NCI-H2196 (cell line): ENCODE measurements around the gene AJM1.

Experiments
- DNase-seq: peaks from one replicate; lab custom pipeline; 2025; ENCODE audit not compliant: unreplicated experiment; lab: John Stamatoyannopoulos, UW

AJM1 gene

DNA sequence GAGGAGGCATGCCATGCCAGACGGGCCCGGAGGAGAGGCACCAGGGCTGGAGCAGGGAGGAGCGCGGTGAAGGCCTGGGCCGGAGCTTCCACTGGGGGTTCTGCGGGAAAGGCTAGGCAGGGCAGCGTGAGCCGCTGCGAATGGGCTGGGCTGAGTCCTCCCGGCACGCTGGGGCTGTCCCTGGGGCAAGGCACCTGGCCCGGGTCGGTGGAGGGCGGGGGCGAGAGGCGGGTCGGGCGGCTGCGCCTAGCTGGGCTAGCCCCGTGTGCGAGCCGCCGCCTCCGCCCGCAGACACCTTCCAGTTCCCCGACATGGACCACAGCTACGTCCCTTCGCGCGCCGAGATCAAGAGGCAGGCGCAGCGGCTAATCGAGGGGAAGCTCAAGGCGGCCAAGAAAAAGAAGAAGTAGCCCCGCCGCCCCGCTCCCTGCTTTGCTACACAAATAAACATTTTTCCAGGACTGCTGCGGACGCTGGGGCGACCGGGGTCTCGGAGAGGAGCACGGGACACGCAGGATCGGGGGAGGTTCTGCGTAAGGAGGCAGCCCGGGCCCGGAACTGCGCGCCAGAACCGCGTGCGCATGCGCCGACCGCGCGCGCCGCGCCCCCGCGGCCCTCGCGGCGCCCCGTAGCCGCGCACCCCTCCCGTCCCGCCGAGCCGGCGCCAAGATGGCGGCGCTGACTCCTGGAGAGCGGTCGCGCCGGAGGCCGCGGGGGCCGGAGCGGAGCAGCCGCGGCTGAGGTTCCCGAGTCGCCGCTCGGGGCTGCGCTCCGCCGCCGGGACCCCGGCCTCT, 34.8 kb upstream of the AJM1 start, which contains the start of gene RABL6:
RABL6 (plus strand) TSS at position 668 of the 794 bp plus-strand sequence. CDS start 249 bp downstream, outside the sequence.
- DNase-seq, result peak; percentile 82

DNA sequence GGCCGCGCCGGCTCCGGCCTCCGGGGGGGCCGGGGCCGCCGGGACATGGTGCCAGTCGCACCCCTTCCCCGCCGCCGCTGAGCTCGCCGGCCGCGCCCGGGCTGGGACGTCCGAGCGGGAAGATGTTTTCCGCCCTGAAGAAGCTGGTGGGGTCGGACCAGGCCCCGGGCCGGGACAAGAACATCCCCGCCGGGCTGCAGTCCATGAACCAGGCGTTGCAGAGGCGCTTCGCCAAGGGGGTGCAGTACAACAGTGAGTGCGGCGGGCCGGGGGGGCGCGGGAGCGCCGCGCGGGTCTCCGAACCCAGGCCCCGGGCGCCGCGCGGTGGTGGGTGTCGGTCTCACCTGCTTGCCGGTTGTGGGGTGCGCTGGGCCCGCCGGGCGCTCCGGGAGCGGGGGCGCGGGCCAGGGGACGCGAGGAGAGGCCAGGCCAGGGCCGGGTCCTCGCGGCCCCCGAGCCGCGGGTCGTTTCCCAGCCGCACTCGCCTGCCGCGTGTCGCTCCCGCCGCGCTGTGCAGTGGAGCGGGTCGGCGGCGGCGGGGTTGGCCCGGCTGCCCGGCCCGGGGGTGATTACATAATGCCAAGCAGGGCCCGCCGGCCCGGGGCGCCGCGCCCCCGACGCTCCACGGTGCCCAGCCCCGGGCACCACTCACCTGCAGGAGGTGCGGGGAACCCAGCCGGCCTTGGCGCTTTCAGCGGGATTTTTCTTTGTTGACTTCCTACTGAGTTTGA, 34.0 kb upstream of the AJM1 start:
- DNase-seq, result no peak

DNA sequence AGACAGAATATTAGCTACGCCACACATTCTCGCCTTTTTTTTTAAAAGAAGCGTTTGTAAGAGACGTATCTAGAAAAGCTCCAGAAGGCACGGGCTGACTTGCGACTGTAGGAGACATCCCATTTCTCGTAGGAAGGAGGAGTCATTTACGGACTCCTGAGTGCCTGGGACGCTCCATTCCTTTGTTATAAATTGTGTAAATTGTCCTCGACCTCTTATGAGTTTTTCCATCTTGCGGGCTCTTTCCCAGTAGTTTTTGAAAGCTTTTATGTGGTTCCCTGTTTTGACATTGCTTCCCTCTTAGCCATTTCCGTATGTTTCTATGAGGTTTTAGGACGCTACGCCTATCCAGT, 33.5 kb upstream of the AJM1 start:
- DNase-seq, result no peak

DNA sequence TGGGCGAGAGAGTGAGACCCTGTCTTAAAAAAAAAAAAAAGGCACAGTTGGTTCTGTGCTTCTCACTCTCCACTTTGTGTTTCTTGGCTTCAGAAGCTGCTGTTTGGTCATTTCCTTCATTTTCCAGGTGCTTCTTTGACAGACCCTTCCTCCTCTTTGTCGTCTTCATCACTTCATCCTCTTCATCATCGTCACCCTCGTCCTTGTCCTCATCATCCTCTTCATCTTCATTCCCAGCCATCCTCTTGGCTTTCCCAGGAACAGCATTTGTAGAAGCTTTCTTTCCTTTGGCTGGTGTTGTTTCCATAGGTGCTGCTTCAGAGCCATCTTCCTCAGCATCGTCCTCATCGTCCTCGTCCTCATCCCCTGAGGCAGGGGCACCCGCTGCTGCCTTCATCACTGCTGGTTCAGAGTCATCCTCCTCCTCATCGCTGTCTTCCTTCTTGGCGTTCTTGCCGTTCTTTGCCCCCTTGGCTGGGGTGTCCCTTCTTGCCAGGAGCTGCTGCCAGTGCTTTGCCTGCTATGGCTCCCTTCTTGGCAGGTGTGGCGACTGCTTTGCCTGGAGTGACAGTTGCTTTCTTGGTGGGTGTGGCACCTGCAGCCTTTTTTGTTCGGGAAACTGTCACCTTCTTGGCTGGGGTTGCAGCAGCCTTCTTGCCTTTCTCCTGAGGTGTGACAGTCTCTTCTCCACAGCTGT, 27.4 kb upstream of the AJM1 start:
- DNase-seq, result no peak

DNA sequence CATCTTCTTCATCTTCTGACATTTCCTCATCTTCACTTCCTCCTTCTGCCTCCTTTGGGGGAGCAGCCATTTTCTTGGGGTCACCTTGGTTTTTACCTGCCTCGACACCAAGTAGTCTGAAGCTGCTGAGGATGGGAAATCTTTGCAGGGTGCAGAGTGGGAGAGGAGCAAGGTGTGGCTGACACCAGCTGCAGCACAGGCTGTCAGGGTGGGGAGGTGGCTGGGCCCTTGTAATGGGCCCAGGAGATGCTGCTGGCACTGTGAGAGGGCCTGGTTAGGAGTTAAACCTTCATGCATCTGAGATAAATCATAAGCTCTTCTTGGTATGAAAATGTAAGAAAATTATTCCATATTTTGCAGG, 26.9 kb upstream of the AJM1 start:
- no peak for DNase-seq

DNA sequence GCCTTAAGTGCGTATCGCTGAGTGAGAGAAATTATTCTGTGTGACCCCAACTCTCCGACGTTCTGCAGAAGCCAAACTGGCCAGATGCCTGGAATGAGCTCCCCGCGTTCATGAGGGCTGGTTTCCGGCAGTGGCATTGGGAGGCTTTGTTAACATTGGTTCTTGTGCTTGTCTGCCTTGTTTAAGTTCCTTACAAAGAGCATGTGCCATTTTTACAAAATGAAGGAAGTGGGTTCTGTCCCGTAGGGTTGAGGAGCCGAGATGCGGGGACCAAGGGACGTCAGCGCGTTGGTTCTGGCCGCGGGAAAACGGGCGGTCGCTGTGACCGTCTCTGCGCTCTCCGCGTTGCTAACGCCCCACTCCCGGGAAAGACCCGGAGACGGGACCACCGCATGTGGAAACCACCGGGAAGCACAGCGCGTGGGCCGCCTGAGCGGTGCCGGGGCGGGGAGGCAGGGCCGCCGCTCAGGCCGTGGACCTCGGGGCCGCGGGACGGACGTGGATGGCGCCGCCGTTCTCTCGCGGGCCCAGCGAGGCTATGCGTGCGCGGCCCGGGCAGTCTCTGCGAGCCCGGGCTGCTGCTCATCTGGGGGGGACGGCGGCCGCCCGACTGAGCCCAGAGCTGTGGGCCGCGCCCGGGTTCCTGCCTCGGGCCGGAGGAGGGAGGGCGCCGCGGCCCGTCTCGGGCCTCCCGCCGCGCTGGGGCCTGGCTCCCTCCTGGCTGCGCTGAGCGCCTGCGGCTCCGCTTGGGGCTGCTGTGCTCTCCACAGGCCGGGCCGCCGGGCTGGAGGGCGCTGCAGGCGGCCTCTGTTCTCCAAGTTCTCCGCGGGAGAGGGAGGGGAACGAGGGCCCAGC, 21.1 kb upstream of the AJM1 start:
- DNase-seq, result no peak

DNA sequence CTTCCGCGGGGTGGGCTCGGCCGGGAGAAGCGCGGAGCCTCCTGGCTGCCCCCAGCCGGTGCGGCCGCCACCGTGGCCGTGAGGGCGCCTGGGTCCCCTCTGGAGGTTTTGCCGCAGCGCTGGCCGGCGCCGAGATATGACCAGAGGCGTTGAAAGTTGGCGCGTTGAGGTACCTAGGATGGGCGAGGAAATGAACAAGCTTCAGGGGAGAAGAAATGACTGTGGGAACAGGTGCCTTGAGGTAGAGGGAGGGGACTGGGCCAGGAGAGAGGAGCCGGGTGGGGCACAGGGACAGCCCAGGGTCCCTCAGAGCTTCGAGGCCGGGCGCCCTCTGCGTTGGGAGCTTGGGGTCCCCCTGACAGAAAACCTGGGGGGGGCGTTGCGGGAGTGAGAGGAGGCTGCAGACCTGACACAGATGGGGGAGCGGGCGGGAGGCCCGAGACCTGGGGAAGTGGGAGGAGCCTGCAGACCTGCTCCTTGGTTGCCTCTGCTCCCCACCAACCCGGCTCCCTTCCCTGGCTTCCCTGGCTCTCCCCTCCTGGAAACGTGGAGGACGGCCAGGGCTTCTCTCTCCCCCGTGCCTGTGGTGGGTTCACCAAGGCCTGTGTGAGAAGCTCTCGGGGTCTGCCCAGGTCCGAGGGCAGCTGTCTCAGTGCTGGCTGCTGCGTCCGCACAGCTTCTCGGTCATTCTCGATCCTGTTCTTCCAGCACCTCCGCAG, 20.3 kb upstream of the AJM1 start:
- no peak for DNase-seq

DNA sequence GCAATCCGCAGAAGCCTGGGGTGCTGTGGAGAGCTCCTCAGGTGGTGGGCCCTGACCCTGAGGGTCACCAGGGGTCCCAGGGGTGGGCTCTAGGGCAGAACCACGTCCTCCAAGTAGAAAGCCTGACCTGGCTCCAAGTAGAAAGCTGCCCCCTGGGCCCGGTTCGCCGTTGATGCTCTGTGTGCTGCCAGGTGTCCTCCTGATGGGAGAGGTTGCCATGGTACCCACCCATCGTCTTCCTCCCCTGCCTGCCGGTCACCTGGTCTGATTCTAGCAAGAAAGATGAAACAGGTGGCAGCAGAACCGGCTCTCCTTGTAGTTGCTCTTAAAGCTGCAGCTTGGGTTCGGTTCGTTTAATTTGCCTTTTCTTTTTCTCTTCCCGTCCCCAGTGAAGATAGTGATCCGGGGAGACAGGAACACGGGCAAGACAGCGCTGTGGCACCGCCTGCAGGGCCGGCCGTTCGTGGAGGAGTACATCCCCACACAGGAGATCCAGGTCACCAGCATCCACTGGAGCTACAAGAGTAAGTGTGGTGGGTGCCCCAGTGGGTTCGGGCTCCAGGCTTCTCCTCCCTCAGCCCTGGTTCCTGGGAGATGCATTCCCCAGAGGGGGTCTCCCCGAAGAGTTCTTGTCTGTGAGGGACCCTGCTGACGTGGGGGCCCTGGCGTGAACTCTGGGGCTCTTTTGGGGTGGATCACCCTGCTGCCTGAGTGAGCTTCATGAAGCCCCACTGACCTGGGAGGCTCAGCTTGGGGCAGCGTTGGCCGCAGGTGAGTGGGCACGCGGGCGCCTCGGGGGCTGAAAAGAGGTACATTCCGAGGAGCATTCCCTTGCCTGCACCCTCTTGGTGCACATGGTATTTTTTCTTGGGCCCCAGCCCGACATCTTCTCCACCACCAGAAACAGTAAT, 18.9 kb upstream of the AJM1 start:
- DNase-seq, result no peak

DNA sequence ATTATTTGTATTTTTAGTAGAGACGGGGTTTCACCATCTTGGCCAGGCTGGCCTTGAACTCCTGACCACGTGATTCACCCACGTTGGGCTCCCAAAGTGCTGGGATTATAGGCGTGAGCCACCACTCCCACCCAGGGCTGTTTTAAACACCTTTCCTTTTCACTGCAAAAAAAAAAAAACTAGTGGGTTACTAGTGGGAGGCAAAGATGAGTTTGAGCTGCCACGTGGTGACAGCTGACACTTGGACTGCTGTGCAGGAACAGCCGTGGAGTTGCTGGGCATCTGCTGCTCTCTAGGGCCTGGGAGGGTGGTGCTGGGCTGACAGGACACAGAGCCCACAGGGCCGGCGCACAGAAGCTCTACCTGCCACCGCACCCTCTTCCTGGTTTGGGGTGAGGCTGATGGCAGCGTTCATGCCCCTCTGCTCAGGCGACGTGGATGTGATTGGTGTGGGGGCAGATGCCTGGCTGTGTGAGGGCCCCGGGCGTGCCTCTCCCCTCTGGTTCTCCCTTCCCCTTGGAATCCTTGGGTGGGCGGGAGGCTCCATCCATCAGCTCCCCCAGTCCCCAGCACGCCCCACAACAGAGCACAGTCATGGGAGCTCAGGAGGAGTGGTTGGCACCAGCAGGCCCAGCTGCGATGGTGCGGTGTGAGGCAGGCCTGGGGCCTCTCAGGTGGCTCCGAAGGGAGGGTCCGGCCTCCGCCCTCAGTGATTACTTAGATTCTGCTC, 17.6 kb upstream of the AJM1 start:
- DNase-seq, result no peak

DNA sequence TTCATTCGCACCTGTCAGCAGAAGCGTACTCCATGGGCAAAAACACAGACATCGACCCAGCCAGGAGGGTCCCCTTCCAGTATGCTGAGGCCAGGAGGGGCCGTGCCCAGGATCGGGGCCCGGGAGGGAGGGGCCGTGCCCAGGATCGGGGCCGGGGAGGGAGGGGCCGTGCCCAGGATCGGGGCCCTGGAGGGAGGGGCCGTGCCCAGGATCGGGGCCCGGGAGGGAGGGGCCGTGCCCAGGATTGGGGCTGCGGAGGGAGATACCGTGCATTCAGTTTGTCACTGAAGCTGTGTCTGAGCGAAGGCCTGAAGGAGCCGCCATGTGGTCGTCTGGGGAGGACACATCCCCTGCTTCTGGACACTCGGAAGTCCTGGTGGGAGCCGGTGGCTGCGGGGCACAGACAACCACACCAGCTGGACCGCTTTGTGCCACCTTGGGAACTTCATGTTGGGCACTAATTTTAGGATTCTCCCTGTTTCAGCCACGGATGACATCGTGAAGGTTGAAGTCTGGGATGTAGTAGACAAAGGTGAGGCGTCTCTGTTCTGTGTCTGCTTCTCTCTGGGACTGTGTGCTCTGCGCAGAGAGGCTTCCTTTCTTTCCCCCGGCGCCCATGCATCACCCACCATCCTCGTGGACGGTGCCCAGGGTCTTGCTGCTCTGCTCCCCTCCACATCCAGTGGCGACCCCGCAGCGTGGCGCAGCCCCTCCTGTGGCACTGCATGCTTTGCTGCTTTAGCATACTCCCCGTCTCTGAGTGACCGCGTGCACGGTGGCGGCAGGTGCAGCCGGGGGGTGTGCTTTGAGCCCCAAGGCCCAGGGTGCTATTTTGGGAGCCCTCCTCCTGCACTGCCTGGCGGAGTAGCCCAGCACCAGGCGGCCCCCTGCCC, 16.7 kb upstream of the AJM1 start:
- no peak for DNase-seq

DNA sequence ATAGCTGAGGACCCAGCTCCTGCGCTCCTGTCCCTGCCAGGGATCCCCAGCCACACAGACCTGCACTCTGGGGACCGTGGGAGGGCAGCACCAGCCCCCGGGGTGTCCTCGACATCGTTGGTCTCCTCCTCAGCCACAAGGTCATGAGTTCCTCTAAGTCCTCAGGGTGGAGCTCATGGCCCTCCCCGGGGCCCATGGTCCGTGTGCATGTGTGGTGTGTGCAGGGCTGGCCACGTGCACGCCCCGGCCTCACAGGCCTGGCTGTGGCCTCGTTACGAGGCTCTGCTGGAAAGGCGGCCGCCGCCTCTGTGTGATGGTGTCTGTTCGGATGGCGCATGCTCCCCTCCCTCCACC, 16.1 kb upstream of the AJM1 start:
- DNase-seq, result no peak

DNA sequence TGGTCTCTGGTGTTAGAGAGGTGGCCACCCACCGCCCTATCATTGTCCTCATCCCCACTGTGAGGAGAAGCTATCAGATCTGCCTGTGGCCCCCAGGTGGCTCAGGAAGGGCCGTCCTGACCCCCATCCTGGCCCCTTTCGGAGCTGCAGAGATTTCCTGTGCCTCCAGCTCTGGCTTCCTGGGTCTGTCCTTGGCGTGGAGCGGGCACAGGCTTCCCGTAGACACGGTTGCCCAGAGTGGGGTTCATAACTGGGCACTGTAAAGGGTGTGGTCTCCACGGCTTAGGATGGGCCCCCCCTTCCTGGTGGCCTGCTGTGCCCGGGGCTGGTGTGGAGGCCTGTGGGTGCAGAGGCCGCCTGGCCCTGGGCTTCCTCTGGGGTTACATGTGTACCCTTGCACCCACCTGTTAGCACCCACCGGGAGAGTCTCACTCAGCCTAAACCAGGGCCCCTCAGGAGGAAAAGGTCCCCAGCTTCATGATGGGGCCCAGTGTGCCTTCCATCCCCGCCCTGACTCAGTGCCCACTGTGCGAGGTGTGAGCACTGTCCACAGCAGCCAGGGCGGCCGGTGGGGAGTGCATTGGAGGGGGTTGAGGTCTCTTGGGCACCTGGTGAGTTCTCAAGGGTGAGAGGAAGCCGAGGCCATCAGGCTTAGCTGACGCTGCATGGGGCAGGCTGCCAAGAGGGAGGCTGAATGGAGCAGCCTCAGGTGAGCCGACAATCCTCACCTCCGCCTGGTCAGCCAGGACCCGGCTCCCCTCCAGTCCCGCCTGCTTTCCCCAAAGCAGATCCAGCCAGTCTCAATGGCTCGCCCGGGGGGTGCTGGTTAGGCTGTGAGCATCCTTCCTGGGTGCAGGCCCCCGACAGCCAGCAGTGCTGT, 15.3 kb upstream of the AJM1 start:
- DNase-seq, result peak; percentile 19

DNA sequence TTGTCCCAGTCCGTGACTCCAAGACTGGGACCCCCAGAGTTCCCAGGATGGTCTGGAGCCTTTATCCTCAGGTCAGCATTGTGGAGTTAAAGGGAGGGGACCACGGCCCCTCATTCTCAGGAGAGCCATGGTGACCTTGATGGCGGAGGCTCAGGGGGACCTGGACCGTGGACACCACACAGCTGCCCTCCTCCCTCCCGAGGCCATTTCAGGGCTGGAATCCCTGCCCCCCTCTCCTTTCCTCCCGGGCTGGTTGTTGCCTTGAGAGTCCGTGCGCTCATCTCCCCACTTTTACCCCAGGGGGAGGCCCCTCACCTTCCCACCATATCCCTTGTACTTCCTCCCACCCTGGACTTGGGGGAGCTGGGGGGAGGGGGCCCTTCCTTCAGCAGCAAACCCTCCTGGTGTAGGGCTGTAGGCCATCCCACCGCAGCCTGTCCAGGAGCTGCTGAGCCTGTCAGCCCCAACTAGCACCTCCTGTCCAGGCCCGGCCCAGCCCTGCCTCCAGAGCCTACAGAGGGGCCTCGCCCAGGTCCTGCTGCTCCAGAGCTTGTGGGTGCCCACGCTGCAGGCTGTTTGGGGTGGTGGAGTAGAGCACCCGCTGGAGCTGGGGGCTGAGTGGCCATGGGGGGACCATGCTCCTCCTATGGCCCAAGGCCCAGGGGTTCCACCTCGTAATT, 14.3 kb upstream of the AJM1 start:
- no peak for DNase-seq

DNA sequence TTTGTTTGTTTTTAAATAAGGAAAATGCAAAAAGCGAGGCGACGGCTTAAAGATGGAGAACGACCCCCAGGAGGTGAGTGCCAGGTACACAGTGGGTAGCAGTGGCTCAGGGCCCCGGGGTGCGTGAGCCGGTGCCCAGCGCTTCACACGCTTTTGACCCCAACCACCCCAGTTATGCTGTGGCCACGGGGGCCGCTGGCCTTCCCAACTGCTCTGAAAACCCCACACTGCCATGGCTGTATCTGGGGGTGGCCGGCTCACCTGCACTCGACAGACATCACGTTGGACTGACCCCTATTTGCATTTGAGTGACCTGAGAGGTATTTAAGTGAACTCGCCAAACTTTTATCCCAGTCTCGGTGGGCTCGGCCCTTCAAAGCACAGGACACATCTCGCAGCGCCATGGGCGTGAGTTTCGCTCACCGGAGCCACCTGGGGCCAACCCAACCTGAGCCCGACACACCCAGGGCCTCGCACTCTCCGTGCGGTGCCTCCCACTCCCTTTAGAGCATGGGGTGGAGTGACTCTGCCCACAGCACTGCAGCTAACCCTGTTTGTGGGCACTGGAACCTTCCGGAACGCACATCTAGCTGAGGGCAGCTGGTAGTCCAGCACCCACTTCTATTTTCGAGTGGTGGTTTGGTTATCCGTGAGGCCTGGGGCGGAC, 13.7 kb upstream of the AJM1 start:
- no peak for DNase-seq

DNA sequence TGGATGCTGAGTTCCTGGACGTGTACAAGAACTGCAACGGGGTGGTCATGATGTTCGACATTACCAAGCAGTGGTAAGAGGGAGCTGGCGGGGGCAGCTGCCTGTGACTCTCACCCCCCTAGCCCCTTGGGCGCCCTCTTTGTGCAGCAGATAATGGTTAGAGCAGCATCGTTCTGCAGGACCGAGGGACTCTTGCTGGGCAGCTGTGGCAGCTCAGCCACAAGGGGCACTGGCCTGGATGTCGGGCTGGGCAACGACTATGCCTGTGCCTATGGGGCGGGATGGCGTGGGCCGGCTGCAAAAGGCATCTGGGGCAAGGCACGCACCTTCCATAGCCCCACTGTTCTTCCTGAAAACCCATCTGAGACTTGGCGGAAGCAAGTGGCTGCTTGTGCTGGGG, 12.9 kb upstream of the AJM1 start:
- DNase-seq, result no peak
